ENCODE measurements around the gene TRAPPC3. TPM values are rescaled to one million over a fixed set of nuclear protein-coding genes. Genes with fewer than 3 reads are reported as not detected.
"Not testable (repeated sequence)": the region's sequence is repeated elsewhere in the genome, so short reads cannot be mapped to it uniquely, and the experiment has no call there.

Gene TRAPPC3
- total RNA-seq, 1 donor from 2014 or later, result 89.6 TPM

GRCh38 chr1:36166938-36167905 is 17.9 kb upstream of the TRAPPC3 start:
- DNase-seq (ENCODE audit: low read depth), result peak; percentile 41

GRCh38 chr1:36166136-36166535 is 16.9 kb upstream of the TRAPPC3 start:
- DNase-seq (ENCODE audit: low read depth), result no peak

DNA sequence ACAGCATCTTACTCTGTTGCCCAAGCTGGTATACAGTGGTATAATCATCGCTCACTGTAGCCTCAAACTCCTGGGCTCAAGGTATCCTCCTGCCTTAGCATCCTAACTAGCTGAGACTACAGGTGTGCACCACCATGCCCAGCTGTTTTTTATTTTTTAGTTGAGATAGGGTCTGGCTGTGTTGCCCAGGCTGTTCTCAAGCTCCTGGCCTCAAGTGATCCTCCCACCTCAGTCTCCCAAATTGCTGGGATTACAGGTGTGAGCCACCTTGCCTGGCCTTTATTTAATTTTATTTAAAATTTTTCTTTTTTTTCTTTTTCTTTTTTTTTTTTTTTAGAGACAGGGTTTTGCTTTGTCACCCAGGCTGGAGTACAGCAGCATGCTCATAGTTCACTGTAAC is 15.9 kb upstream of the TRAPPC3 start:
- DNase-seq (ENCODE audit: low read depth), result no peak

GRCh38 chr1:36164361-36164760 is 15.1 kb upstream of the TRAPPC3 start:
- DNase-seq (ENCODE audit: low read depth), result no peak

GRCh38 chr1:36163426-36163825 is 14.1 kb upstream of the TRAPPC3 start:
- DNase-seq (ENCODE audit: low read depth), result no peak

DNA sequence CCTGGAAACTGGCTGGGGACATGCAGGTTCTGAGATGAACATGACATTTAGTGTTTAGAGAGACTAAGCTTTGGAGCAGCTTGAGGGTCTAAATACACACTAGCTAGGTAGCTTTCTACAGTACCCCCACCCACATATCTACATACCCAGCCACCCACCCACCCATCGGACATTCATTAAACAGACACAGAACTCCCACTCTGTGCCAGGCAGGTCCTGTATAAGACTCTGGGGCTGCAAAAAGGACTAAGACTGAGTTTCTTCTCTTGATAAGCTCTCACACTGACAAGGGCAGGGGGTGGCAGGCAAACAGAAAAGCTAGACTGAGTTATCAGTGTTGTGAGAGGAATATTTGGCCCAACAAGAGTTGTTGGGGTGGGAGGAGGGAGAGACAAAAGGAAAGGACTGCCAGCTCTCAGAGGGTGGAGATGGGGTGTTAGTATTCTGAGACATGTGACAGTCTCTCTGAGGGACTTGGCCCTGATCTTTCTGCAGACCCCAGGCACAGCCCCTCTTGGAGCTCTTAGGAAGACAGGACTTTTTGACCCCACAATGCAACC is 13.5 kb upstream of the TRAPPC3 start:
- DNase-seq (ENCODE audit: low read depth), result no peak

GRCh38 chr1:36161641-36162531 is 12.6 kb upstream of the TRAPPC3 start:
- DNase-seq (ENCODE audit: low read depth), result peak; percentile 82

- no peak for DNase-seq (ENCODE audit: low read depth)
Observed at GRCh38 chr1:36160949-36161485, 11.7 kb upstream of the TRAPPC3 start.

DNA sequence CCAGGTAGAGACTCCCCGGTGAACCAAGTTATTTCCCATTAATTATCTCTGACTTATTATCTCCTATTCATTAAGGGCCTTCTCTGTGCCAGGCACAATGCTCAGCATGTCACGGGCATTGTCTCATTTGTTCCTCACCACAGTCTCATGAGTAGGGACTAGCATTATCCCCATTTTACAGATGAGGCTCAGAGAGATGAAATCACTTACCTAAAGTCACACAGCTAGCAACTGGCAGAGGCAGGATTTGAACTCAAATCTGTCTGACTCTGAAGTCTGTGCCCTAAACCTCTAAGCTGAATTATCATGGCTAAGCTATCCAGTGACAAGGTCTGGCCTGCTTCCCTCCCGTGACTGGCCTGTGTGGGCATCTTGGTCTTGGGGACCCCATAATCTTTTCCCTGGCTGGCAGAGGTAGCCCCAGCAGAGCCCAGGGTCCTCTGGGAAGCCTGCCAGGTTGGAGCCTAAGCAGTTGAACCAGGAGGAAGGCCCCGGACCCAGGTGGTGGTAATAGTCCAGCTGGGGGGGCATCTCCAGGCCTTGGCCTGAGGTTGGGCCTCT is 11.2 kb upstream of the TRAPPC3 start:
- DNase-seq (ENCODE audit: low read depth), result no peak

DNA sequence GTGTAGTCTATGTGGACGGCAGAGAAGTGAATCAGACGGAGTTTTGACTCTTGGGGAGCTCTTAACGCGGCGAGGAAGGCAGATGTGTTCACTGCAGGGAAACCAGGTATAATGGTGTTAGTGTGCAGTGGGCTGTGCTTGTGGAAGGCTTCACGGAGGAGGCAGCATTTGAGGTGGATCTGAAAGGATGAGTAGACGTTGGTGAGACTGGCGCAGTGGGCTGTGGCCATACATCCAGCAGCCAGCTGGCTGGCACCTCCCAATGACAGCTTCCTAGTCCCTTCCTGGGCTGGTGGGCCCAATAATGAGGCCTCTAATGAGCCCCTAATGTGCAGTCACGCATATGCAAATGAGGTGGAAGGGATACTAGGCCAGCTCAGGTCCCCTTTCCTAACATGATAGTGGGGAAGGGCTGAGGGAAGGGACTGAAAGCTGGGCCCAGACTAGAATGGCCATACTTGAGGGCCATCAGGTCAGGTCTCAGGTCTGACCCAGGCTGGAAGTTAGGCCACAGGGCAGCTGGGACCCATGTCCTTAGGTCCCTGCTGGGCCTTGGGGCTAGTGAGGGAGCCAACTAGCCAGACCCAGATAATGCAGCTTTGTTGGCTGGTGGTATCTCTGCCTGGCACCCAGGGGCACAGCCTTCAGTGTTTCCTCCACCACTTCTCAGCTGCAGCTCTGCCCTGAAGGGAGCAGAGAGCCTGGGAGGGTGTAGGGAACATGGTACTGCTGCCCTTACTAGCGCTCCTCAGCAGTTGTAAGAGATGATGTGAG is 10.5 kb upstream of the TRAPPC3 start:
- DNase-seq (ENCODE audit: low read depth), result no peak

DNA sequence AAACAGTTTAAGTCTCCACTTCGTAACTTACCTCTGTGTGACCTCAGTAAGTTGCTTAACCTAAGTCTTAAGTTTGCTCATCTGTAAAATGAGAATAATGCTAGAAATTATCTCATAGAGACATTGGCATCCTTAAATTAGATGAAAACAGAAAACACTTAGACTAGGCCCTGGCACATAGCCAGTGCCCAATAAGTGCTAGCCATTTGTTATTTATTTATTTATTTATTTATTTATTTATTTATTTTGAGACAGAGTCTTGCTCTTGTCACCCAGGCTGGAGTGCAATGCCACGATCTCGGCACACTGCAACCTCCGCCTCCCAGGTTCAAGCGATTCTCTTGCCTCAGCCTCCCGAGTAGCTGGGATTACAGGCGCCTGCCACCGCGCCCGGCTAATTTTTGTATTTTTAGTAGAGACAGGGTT is 9.6 kb upstream of the TRAPPC3 start:
- not testable (repeated sequence) for DNase-seq (ENCODE audit: low read depth)

- DNase-seq (ENCODE audit: low read depth), result no peak
Observed at GRCh38 chr1:36157973-36158826, 8.9 kb upstream of the TRAPPC3 start.

- no peak for DNase-seq (ENCODE audit: low read depth)
Observed at GRCh38 chr1:36157115-36157903, 8.0 kb upstream of the TRAPPC3 start.

DNA sequence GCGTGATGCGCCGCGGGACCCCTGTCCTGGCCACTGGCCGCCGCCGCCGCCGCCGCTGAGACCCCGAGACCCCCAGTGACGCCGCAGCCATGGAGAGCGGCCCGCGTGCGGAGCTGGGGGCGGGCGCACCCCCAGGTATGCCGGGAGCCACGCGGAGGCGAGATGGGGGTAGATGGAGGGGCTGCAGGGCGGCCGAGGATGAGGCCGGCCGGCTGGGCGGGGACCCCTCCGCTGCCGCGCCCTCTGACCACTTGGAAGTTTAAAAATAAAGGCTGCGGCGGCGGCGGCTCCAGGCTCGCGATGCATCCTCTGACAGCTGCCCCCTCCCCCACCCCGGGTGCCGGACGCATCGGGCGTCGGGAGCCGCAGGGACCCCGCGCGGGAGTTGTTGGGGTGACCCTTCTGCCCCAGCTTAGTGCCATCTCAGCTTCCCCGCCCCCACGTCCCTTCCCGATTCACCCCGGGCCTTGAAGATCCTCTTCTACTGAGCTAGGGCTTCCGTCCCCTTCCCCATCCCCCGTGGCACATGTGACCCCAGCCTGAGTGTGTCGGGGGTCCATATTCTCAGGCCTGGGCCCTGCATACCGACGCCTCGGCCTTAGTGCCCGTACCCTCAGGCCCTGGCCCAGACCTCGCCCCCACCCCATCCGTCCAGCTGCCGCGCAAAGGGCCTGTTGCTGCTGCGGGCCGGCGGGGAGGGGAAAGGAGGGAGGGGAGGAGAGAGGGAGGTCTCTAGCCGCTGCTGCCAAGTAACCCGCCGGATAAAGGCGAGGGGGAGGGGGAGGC is 7.2 kb upstream of the TRAPPC3 start:
- DNase-seq (ENCODE audit: low read depth), result no peak

GRCh38 chr1:36155408-36156328 is 6.4 kb upstream of the TRAPPC3 start, which contains the start of gene MAP7D1:
Gene MAP7D1, plus strand, starts transcription at chr1:36156160. Its CDS starts 258 bp downstream, at chr1:36156418.
- DNase-seq (ENCODE audit: low read depth), result peak; percentile 50

GRCh38 chr1:36154765-36155407 is 5.6 kb upstream of the TRAPPC3 start:
- DNase-seq (ENCODE audit: low read depth), result no peak

Data from renal cortical epithelial cell (primary cell).